Gastroesophageal sphincter (tissue), 3 donors: ENCODE measurements around the gene PCDH9.

Experiments
- EP300 ChIP-seq: sonication (generic); formaldehyde crosslinking; IDR thresholded peaks from one replicate; pipeline ENCODE4 v1.6.1; 2017; ENCODE audit warnings: antibody characterized with exemption, mild to moderate bottlenecking
- POLR2A ChIP-seq, 2 donors: fragments of 450-650 bp; IDR thresholded peaks; one replicate each; pipeline ENCODE4 v1.6.1; 2017; ENCODE audit warnings: antibody characterized with exemption in 2 of 2, mild to moderate bottlenecking in 2 of 2, moderate library complexity in 1 of 2
- POLR2AphosphoS5 ChIP-seq: sonication (generic); formaldehyde crosslinking; IDR thresholded peaks from one replicate; pipeline ENCODE4 v1.6.1; 2017; ENCODE audit warnings: antibody characterized with exemption
- TF ChIP-seq, protein P1 (sequence below), 4 experiments: fragments of 200-600 bp in 2 of 4; fragments of 450-650 bp in 2 of 4; sonication (generic) in 1 of 4; IDR thresholded peaks; one replicate each; pipeline ENCODE4 v1.5.1; 2017 to 2019; ENCODE audit warnings: antibody characterized with exemption in 4 of 4, mild to moderate bottlenecking in 2 of 4, moderate library complexity in 2 of 4

DNA sequence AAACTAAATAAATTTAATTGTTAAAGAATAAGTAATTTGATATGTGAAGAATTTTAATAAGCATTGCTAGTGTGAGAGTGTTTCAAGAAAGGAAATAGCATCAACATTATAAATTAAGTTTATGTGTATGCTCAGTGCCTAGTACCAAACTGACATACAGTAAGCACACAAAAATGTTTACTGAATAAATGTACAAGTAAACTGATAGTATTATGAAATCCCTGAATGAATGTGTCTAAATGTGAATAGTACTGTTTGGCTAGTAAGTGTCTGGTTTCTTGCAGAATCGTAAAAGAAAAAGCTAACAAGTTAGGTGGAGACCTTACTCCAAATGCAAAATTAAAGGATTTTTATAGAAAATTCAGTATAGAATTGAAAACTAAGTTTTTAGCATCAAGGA lies 233.6 kb downstream of the PCDH9 start:
- no peak for TF ChIP-seq EP300
- TF ChIP-seq, protein P1, sequence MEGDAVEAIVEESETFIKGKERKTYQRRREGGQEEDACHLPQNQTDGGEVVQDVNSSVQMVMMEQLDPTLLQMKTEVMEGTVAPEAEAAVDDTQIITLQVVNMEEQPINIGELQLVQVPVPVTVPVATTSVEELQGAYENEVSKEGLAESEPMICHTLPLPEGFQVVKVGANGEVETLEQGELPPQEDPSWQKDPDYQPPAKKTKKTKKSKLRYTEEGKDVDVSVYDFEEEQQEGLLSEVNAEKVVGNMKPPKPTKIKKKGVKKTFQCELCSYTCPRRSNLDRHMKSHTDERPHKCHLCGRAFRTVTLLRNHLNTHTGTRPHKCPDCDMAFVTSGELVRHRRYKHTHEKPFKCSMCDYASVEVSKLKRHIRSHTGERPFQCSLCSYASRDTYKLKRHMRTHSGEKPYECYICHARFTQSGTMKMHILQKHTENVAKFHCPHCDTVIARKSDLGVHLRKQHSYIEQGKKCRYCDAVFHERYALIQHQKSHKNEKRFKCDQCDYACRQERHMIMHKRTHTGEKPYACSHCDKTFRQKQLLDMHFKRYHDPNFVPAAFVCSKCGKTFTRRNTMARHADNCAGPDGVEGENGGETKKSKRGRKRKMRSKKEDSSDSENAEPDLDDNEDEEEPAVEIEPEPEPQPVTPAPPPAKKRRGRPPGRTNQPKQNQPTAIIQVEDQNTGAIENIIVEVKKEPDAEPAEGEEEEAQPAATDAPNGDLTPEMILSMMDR (IDR thresholded peaks at IDR 0.05), result no peak
- TF ChIP-seq POLR2A (IDR thresholded peaks at IDR 0.05), result no peak
- TF ChIP-seq POLR2AphosphoS5, result no peak
